ENCODE results near the gene CCNF. TPM values are rescaled to one million over a fixed set of nuclear protein-coding genes. Genes with fewer than 3 reads are reported as not detected.

CCNF gene
- total and polyA plus RNA-seq, 2 experiments from 2014 or later, result 9.2 to 44.0 TPM

- DNase-seq (ENCODE audit: low read depth in 1 of 2, low spot score in 1 of 2), result no peak
- no peaks in the 10 kb centered on the region for H3K27me3 ChIP-seq
- TF ChIP-seq, protein P1, sequence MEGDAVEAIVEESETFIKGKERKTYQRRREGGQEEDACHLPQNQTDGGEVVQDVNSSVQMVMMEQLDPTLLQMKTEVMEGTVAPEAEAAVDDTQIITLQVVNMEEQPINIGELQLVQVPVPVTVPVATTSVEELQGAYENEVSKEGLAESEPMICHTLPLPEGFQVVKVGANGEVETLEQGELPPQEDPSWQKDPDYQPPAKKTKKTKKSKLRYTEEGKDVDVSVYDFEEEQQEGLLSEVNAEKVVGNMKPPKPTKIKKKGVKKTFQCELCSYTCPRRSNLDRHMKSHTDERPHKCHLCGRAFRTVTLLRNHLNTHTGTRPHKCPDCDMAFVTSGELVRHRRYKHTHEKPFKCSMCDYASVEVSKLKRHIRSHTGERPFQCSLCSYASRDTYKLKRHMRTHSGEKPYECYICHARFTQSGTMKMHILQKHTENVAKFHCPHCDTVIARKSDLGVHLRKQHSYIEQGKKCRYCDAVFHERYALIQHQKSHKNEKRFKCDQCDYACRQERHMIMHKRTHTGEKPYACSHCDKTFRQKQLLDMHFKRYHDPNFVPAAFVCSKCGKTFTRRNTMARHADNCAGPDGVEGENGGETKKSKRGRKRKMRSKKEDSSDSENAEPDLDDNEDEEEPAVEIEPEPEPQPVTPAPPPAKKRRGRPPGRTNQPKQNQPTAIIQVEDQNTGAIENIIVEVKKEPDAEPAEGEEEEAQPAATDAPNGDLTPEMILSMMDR (IDR thresholded peaks at IDR 0.05; ENCODE audit: low read depth, low read length), result no peak
- no peaks in the 10 kb centered on the region for H3K9me3 ChIP-seq (ENCODE audit: low read depth)
- H3K4me3 ChIP-seq, result no peak overlapping the region
- H3K36me3 ChIP-seq, result peaks cover 6% of the 10 kb centered on the region
- no peaks in the 10 kb centered on the region for H3K4me1 ChIP-seq (ENCODE audit: low read depth)
- H3K27ac ChIP-seq, result no peak overlapping the region
Measured at GRCh38 chr16:2495041-2495440, 65.8 kb downstream of the CCNF start.

DNA sequence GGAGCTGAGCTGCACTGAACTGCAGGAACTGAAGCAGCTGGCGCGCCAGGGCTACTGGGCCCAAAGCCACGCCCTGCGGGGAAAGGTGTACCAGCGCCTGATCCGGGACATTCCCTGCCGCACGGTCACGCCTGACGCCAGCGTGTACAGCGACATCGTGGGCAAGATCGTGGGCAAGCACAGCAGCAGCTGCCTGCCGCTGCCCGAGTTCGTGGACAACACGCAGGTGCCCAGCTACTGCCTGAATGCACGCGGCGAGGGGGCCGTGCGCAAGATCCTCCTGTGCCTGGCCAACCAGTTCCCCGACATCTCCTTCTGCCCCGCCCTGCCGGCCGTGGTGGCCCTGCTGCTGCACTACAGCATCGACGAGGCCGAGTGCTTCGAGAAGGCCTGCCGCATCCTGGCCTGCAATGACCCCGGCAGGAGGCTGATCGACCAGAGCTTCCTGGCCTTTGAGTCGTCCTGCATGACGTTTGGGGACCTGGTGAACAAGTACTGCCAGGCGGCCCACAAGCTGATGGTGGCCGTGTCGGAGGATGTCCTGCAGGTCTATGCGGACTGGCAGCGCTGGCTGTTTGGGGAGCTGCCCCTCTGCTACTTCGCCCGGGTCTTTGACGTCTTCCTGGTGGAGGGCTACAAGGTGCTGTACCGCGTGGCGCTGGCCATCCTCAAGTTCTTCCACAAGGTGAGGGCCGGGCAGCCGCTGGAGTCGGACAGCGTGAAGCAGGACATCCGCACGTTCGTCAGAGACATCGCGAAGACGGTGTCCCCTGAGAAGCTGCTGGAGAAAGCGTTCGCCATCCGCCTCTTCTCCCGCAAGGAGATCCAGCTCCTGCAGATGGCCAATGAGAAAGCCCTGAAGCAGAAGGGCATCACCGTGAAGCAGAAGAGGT lies 67.2 kb downstream of the CCNF start:
- H3K27ac ChIP-seq, result no peak overlapping the region
- no peaks in the 10 kb centered on the region for H3K27me3 ChIP-seq
- DNase-seq (ENCODE audit: low read depth in 1 of 2, low spot score in 1 of 2), result no peak
- no peaks in the 10 kb centered on the region for H3K4me1 ChIP-seq (ENCODE audit: low read depth)
- TF ChIP-seq, protein P1 (IDR thresholded peaks at IDR 0.05; ENCODE audit: low read depth, low read length), result no peak
- peaks cover 6% of the 10 kb centered on the region for H3K36me3 ChIP-seq
- H3K9me3 ChIP-seq (ENCODE audit: low read depth), result no peaks in the 10 kb centered on the region
- no peak overlapping the region for H3K4me3 ChIP-seq

DNA sequence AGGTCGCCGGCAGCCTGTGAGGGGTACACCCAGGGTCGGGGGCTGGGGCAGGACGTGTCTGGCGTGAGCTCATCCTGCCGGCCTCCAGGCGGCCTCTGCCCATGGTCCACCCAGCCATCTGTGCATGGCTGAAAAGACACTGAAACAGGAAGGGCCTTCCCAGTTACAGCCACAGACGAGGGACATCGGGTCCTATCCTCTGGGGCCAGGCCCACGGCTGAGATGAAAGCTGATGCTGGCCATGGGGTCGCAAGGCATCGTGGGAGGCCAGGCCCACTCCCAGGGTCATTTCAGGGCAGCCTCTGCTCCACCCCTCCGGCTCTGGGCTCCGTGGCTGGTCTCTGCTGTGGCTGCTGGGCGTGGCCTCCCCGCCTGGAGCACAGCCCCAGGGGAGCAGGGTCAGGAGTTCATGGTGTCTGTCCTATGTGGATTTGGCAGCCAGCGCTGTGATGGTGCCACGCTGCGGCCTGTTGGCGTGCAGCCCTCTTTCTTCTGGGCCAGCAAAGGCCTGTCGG lies 67.9 kb downstream of the CCNF start:
- peak in 1 of 2 donors; percentile 64 for DNase-seq (ENCODE audit: low read depth in 1 of 2, low spot score in 1 of 2)
- peaks cover 4% of the 10 kb centered on the region for H3K4me1 ChIP-seq (ENCODE audit: low read depth)
- peaks cover 6% of the 10 kb centered on the region for H3K36me3 ChIP-seq
- no peaks in the 10 kb centered on the region for H3K9me3 ChIP-seq (ENCODE audit: low read depth)
- no peaks in the 10 kb centered on the region for H3K27me3 ChIP-seq
- TF ChIP-seq, protein P1 (IDR thresholded peaks at IDR 0.05; ENCODE audit: low read depth, low read length), result no peak
- H3K27ac ChIP-seq, result no peak overlapping the region
- H3K4me3 ChIP-seq, result no peak overlapping the region

DNA sequence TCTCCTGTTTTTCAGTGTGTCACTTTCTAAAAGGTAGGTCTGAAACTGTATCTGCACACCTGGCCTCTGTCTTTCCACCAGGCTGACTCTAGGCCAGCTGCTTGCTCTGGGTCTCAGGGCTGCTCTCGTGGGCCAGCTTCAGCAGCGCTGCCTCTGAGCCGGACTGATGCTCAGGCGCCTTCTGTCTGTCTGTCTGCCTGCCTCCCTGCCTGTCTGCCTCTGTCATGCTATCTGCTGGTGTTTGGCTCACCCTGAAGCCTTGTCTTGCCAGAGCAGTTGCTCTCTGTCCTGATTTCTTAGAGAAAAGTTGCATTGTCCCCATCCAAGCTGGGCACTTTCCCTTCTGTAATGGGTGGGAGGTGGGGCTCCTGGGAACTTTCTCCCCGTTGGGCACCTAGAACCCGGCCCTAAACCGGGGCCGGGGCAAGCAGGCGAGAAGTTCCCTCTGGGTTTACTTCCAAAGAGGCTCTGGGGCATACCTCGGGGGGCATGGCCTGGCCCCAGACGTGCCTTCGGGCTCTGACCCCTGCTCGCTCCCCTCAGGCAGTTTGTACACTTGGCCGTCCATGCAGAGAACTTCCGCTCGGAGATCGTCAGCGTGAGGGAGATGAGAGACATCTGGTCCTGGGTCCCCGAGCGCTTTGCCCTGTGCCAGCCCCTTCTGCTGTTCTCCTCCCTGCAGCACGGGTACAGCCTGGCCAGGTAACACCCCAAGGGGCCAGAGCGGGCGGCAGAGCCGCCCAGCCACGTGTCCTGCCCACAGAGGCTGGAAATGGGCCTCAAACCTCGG lies 68.6 kb downstream of the CCNF start:
- H3K4me1 ChIP-seq (ENCODE audit: low read depth), result peaks cover 6% of the 10 kb centered on the region
- H3K4me3 ChIP-seq, result no peak overlapping the region
- H3K27me3 ChIP-seq, result no peaks in the 10 kb centered on the region
- H3K9me3 ChIP-seq (ENCODE audit: low read depth), result no peaks in the 10 kb centered on the region
- TF ChIP-seq, protein P1 (IDR thresholded peaks at IDR 0.05; ENCODE audit: low read depth, low read length), result no peak
- H3K36me3 ChIP-seq, result peaks cover 6% of the 10 kb centered on the region
- no peak overlapping the region for H3K27ac ChIP-seq
- DNase-seq (ENCODE audit: low read depth in 1 of 2, low spot score in 1 of 2), result no peak

DNA sequence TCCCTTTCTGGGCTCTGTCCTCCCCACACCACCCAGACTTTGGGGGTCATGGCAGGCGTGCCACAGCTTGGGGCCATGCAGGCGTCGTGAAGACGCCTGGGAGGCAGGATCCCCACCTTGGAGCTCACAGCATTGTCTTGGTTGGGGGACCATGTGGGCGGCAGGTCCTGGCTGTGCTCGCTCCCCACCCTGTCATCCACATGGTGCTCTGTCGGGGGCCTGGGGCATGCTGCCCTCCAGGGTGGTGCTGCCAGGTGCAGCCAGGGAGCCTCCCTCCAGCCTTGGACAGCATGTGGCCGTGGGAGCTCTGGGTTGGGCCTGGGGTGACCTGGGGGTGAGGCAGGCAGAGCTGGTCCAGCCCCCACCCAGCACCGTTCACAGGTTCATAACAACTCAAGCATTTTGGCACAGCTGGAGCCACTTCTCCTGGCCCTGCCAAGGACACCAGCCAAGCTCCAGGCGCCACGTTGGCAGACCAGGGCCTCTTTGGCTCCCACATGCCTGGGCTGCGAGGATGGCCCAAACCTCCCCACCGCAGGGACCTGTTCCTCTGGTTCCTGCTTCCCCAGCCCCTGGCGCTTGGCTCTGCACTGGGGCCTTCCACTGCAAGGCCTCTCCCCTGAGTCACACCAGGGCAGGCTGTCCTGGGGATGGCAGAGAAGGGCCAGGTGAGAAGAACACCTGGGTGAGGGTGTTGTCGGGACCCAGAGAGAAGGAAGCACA lies 69.4 kb downstream of the CCNF start:
- TF ChIP-seq, protein P1 (IDR thresholded peaks at IDR 0.05; ENCODE audit: low read depth, low read length), result no peak
- H3K27me3 ChIP-seq, result no peaks in the 10 kb centered on the region
- H3K27ac ChIP-seq, result no peak overlapping the region
- peaks cover 6% of the 10 kb centered on the region for H3K36me3 ChIP-seq
- no peak for DNase-seq (ENCODE audit: low read depth in 1 of 2, low spot score in 1 of 2)
- no peaks in the 10 kb centered on the region for H3K9me3 ChIP-seq (ENCODE audit: low read depth)
- H3K4me1 ChIP-seq (ENCODE audit: low read depth), result peaks cover 9% of the 10 kb centered on the region
- H3K4me3 ChIP-seq, result no peak overlapping the region

Data from cardiac muscle cell (in vitro differentiated cells and primary cell).